ENCODE results near the gene FOXP1. TPM values are rescaled to one million over a fixed set of nuclear protein-coding genes. Genes with fewer than 3 reads are reported as not detected.

Gene FOXP1
- total and polyA plus RNA-seq, 8 donors = 12.3 to 215 (median 117) TPM

DNA sequence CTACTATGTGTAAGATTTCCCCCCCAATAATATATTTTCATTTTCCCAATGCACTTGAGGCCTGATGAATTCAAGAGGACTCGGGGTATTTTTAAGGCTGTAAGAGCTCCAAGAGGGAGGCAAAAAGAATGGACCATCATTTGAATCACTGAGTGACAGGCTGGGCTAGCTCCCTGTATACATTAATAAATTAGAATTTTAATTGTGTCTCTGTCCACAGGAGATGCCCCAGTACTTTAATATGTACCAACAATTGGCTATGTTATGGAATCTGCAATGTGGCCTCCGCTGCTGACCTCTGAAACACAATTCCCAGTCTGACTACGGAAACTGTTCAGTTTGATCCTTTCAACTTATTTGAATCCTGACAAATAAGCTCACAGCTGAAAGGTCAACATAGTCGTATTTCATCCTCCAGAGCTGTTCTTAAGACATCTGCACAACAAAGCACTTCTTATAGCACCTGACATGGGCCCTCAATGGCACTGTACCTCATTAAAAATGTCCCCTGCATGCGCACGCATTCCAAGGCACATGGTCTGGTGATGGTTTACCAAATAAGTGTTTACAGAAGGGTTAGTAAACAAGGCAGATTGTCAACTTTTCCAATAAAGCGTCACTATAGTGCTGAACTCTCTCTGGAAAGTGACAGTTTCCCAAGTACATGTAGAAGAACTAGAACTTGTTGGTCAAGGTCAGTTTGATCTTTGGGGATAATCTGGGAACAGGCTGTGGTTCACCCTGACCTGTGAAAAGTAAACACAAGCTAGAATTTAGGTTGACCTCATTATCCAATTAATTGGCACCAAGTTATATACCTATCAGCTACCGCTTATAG lies 472.9 kb downstream of the FOXP1 start:
- peak overlapping the region; percentile 23 to 84 (median 71) for H3K27ac ChIP-seq
- WGBS, 5 donors = 59 to 71% (median 64%) methylated on average over 8 of the region's 8 CpGs

GRCh38 chr3:71109977-71110285 lies 473.6 kb downstream of the FOXP1 start:
- peaks cover 33 to 98% (median 64%) of the 10 kb centered on the region in 4 donors for H3K4me1 ChIP-seq
- WGBS, 5 donors = 45 to 61% (median 60%) methylated on average over 3 of the region's 3 CpGs

More for the DNA sequence above, 472.9 kb downstream of the FOXP1 start:
- intact Hi-C loops (cut with DNase I; ENCODE audit: low total_unique reads) = no loop called here
- no peak for DNase-seq
- Histone ChIP-seq H3K9me3 (no peaks in the 10 kb centered on the region), H3K27me3 (no peaks in the 10 kb centered on the region), H3K36me3 (peaks cover 10 to 46% (median 25%) of the 10 kb centered on the region in 4 donors), H3K4me3 (no peak overlapping the region), H3K4me1 (peaks cover 33 to 93% (median 62%) of the 10 kb centered on the region in 4 donors)
- TF ChIP-seq POLR2AphosphoS5 (IDR thresholded peaks at IDR 0.05) (no peak), EP300 (IDR thresholded peaks at IDR 0.05) (no peak), POLR2A (IDR thresholded peaks at IDR 0.05) (no peak)
- TF ChIP-seq, protein P1, sequence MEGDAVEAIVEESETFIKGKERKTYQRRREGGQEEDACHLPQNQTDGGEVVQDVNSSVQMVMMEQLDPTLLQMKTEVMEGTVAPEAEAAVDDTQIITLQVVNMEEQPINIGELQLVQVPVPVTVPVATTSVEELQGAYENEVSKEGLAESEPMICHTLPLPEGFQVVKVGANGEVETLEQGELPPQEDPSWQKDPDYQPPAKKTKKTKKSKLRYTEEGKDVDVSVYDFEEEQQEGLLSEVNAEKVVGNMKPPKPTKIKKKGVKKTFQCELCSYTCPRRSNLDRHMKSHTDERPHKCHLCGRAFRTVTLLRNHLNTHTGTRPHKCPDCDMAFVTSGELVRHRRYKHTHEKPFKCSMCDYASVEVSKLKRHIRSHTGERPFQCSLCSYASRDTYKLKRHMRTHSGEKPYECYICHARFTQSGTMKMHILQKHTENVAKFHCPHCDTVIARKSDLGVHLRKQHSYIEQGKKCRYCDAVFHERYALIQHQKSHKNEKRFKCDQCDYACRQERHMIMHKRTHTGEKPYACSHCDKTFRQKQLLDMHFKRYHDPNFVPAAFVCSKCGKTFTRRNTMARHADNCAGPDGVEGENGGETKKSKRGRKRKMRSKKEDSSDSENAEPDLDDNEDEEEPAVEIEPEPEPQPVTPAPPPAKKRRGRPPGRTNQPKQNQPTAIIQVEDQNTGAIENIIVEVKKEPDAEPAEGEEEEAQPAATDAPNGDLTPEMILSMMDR (IDR thresholded peaks at IDR 0.05) = no peak

DNA sequence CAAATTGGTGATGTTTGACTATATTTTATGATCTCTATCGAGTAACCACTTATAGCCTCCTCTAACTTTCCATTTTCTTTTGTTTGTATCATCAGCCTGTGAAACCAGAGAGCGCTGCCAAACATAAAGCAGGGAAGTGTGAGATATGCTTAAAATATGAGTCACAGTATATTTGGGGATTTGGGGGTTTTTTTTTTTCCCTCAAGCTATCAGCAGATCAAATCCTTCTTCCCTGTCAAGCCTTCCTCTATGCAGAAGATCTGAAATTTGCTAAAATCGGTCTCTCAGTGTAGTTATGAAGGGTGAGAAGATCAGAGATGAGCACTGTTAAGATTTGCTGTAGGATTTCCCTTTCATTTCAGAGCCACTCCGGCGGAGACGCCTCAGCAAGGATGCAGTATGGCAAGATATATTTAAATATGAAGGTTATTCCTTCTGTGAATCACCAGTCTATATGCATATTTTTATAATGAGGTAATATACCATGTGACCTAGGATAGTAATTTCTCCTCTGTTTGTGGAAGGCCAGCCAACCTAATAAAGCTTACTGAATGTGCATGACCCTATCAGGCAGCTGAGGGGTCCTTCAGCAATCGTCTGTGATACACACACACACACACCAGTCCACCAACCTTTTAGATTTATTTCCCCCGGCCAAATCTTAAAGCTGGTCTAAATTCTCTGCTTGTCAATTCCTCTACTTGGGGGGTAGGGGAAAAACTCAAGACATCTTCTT lies 474.1 kb downstream of the FOXP1 start:
- TF ChIP-seq POLR2AphosphoS5 (IDR thresholded peaks at IDR 0.05) = no peak
- no peak for TF ChIP-seq EP300 (IDR thresholded peaks at IDR 0.05)
- no peak for TF ChIP-seq POLR2A (IDR thresholded peaks at IDR 0.05)
- TF ChIP-seq, protein P1 (IDR thresholded peaks at IDR 0.05) = no peak
- Histone ChIP-seq H3K9me3 (no peaks in the 10 kb centered on the region), H3K4me3 (no peak overlapping the region), H3K27me3 (no peaks in the 10 kb centered on the region), H3K4me1 (peaks cover 33 to 98% (median 67%) of the 10 kb centered on the region in 4 donors), H3K36me3 (peaks cover 10 to 49% (median 22%) of the 10 kb centered on the region in 4 donors), H3K27ac (peak overlapping the region in 4 of 5 donors; percentile 11 to 84 (median 70))
- WGBS, 5 donors = 53 to 73% (median 62%) methylated on average over 8 of the region's 8 CpGs
- intact Hi-C loops (cut with DNase I; ENCODE audit: low total_unique reads) = no loop called here
- DNase-seq = peak in 1 of 2 donors; percentile 63

More at GRCh38 chr3:71109977-71110285, 473.6 kb downstream of the FOXP1 start:
- TF ChIP-seq, protein P1 (IDR thresholded peaks at IDR 0.05) = no peak
- no peak for TF ChIP-seq POLR2AphosphoS5 (IDR thresholded peaks at IDR 0.05)
- no peak for TF ChIP-seq EP300 (IDR thresholded peaks at IDR 0.05)
- no peak for TF ChIP-seq POLR2A (IDR thresholded peaks at IDR 0.05)
- Histone ChIP-seq H3K27me3 (no peaks in the 10 kb centered on the region), H3K27ac (peak overlapping the region in 4 of 5 donors; percentile 11 to 84 (median 70)), H3K9me3 (no peaks in the 10 kb centered on the region), H3K4me3 (no peak overlapping the region), H3K36me3 (peaks cover 10 to 50% (median 25%) of the 10 kb centered on the region in 4 donors)
- intact Hi-C loops (cut with DNase I; ENCODE audit: low total_unique reads) = no loop called here
- DNase-seq = no peak

DNA sequence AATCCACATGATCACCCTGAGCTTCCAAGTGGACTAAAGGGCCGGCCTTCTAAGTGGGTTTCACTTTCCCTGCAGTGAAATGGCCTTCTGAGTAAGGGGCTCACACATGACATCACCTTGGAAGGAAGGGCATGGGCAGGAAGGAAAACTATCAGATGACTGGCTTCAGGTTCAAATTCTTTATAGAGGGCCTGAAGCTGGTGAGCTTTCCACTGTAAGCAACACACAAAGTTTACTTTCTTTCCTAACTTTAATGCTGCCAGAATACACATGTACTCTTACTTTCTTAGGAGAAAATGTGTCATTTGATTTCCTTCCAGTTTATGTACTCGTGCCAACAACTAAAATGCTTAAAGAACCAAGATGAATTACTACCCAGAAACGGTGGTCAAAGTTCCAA lies 475.6 kb downstream of the FOXP1 start:
- Histone ChIP-seq H3K4me3 (no peak overlapping the region), H3K9me3 (no peaks in the 10 kb centered on the region), H3K36me3 (peaks cover 10 to 44% (median 22%) of the 10 kb centered on the region in 4 donors), H3K27me3 (no peaks in the 10 kb centered on the region), H3K27ac (peak overlapping the region; percentile 54 to 84 (median 71)), H3K4me1 (peaks cover 36 to 99% (median 74%) of the 10 kb centered on the region in 4 donors)
- DNase-seq = peak in 1 of 2 donors; percentile 49
- intact Hi-C loops (cut with DNase I; ENCODE audit: low total_unique reads) = no loop called here
- WGBS, 5 donors = 15 to 25% (median 16%) methylated on average over 3 of the region's 3 CpGs
- TF ChIP-seq EP300 (IDR thresholded peaks at IDR 0.05) (no peak), POLR2A (IDR thresholded peaks at IDR 0.05) (no peak), POLR2AphosphoS5 (IDR thresholded peaks at IDR 0.05) (no peak)
- TF ChIP-seq, protein P1 (IDR thresholded peaks at IDR 0.05) = no peak
